Measurements from ENCODE around the gene PCDH15. TPM values are rescaled to one million over a fixed set of nuclear protein-coding genes. Genes with fewer than 3 reads are reported as not detected.

Gene PCDH15
- total and polyA plus RNA-seq, 2 of the 8 experiments (the other 6 are each of a cell fraction or from before 2014, with no cell fraction given), result 0.11 TPM; not detected in 1

- no peak overlapping the region for H2AFZ ChIP-seq (ENCODE audit: low read length)
- H4K20me1 ChIP-seq (replicated peaks in 1 of 2; ENCODE audit: control insufficient read depth in 1 of 2, insufficient read depth in 2 of 2, low read length in 2 of 2), result no peaks in the 10 kb centered on the region
- H3K9ac ChIP-seq (replicated peaks in 1 of 4; ENCODE audit: extremely low read depth in 1 of 4, low read depth in 3 of 4, low read length in 3 of 4), result no peak overlapping the region
- no peaks in the 10 kb centered on the region for H3K79me2 ChIP-seq (ENCODE audit: control insufficient read depth in 1 of 2, insufficient read depth in 2 of 2, low read length in 2 of 2)
- H4K91ac ChIP-seq (replicated peaks; ENCODE audit: insufficient read length, low read length), result no peak overlapping the region
- H3K56ac ChIP-seq (replicated peaks; ENCODE audit: insufficient read length, low read depth, low read length), result no peak overlapping the region
- H2BK15ac ChIP-seq (ENCODE audit: low read length), result no peak overlapping the region
- no peak overlapping the region for H3K23ac ChIP-seq (ENCODE audit: insufficient read length)
- no peaks in the 10 kb centered on the region for H3K23me2 ChIP-seq (ENCODE audit: low read depth, low read length)
- no peak overlapping the region for H4K8ac ChIP-seq (ENCODE audit: extremely low read depth, insufficient read depth, low read length)
- H3K4ac ChIP-seq (replicated peaks; ENCODE audit: insufficient read length, low read depth, low read length), result no peak overlapping the region
- no peak overlapping the region for H2AK5ac ChIP-seq (ENCODE audit: low read depth, low read length)
- no peak overlapping the region for H2BK5ac ChIP-seq (ENCODE audit: low read depth, low read length)
- no peak overlapping the region for H3K27ac ChIP-seq (ENCODE audit: low read depth, low read length)
- ChIA-PET CTCF (ENCODE audit: partially characterized antibody) (interaction anchor here (0.6 to 2.4 kb wide), 18 partner anchors 9 to 1068 kb away, joined by 3 to 11 read pairs (median 3); no protein-coding TSS in a partner anchor), POLR2A (ENCODE audit: partially characterized antibody) (no interaction called here)
- H4K5ac ChIP-seq (ENCODE audit: insufficient read length, low read depth, low read length), result no peak overlapping the region
- H3K4me1 ChIP-seq (replicated peaks in 1 of 4; ENCODE audit: control insufficient read depth in 3 of 4, insufficient read depth in 4 of 4, low read length in 3 of 4), result no peaks in the 10 kb centered on the region
- H3K79me1 ChIP-seq (ENCODE audit: low read depth, low read length), result no peaks in the 10 kb centered on the region
- no peaks in the 10 kb centered on the region for H3K9me3 ChIP-seq (ENCODE audit: insufficient read depth in 2 of 2, low read depth in 1 of 2, low read length in 1 of 2)
- no peak overlapping the region for H3K4me2 ChIP-seq (ENCODE audit: insufficient read depth in 1 of 2, low read depth in 2 of 2, low read length in 2 of 2)
- H2BK120ac ChIP-seq (replicated peaks; ENCODE audit: low read depth, low read length), result no peak overlapping the region
- peaks cover 0 to 1% (median 0%) of the 10 kb centered on the region in 4 experiments; a peak in 1 of 7 replicates for H3K27me3 ChIP-seq (replicated peaks in 1 of 4; ENCODE audit: control insufficient read depth in 3 of 4, extremely low read depth in 1 of 4, insufficient read depth in 3 of 4, low read length in 3 of 4)
- FAIRE-seq (no peak), DNase-seq (ENCODE audit: low read depth in 1 of 2, low spot score in 2 of 2) (peak in 1 of 2 experiments; percentile 73)
- H3K18ac ChIP-seq (ENCODE audit: extremely low read depth, low read length), result no peak overlapping the region
- WGBS, 2 experiments (ENCODE audit: extremely low coverage in 1 of 2, insufficient coverage in 1 of 2, insufficient read length in 1 of 2, insufficient replicate concordance in 2 of 2, low coverage in 1 of 2, low lambda C conversion rate in 2 of 2, missing lambda C conversion rate in 1 of 2), result 64% methylated on average over 8 of the region's 8 CpGs; no CpG with 5 or more reads in 1 of the 2 experiments
- H2BK12ac ChIP-seq (ENCODE audit: low read depth, low read length), result no peak overlapping the region
- no peak overlapping the region for H3K14ac ChIP-seq (ENCODE audit: insufficient read length)
- no peak overlapping the region for H2BK20ac ChIP-seq (ENCODE audit: low read length)
- no peak overlapping the region for H3K4me3 ChIP-seq (ENCODE audit: extremely low read depth in 1 of 4, insufficient read depth in 2 of 4, low read depth in 3 of 4, low read length in 4 of 4)
- no peaks in the 10 kb centered on the region for H3K36me3 ChIP-seq (ENCODE audit: control insufficient read depth in 2 of 4, insufficient read depth in 4 of 4, low read length in 3 of 4)
- TF ChIP-seq, protein P1, sequence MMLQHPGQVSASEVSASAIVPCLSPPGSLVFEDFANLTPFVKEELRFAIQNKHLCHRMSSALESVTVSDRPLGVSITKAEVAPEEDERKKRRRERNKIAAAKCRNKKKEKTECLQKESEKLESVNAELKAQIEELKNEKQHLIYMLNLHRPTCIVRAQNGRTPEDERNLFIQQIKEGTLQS (IDR thresholded peaks at IDR 0.05; ENCODE audit: insufficient read depth, low read depth, low read length), result no peak
- peak in 2 of 3 experiments; percentile 64 to 80; a peak in 3 of 4 replicates for TF ChIP-seq CTCF (IDR thresholded peaks at IDR 0.05; ENCODE audit: control extremely low read depth in 1 of 3, insufficient read depth in 1 of 3, low read depth in 1 of 3, low read length in 3 of 3)
- no peak for TF ChIP-seq RBBP5 (IDR thresholded peaks at IDR 0.05; ENCODE audit: borderline replicate concordance, low read depth, low read length)
- no peak for TF ChIP-seq CBX8 (IDR thresholded peaks at IDR 0.05; ENCODE audit: borderline replicate concordance, low read depth, low read length)
- no peak for TF ChIP-seq SP2 (IDR thresholded peaks at IDR 0.05; ENCODE audit: low read length)
- TF ChIP-seq RAD21 (IDR thresholded peaks at IDR 0.05 in 1 of 2, conservative IDR thresholded peaks at IDR 0.05 in 1 of 2; ENCODE audit: low read depth in 2 of 2, low read length in 2 of 2), result peak; percentile 47 to 57
- no peak for TF ChIP-seq CREB1 (IDR thresholded peaks at IDR 0.05)
- no peak for TF ChIP-seq USF2 (IDR thresholded peaks at IDR 0.05; ENCODE audit: low read length)
Observed at GRCh38 chr10:53786236-53786900, 1014.7 kb downstream of the PCDH15 start.
